Natural killer cell (primary cell): ENCODE measurements around the gene C19orf25. TPM values are rescaled to one million over a fixed set of nuclear protein-coding genes. Genes with fewer than 3 reads are reported as not detected.

Source experiments
- ATAC-seq, 3 donors: fragments of 150-1000 bp in 2 of 3; fragments of 200-7000 bp in 1 of 3; cut with Tn5 transposase; 1 replicate in 1 of 3; 2 replicates in 2 of 3; pipeline ENCODE4 v1.10.0; 2021; ENCODE audit warnings: mild to moderate bottlenecking in 2 of 3, moderate library complexity in 2 of 3
- DNase-seq, 2 donors: peaks; one replicate each; pipeline versions ENCODE4 v3.0.0 to v3.0.0-alpha.2; 2013 to 2021; ENCODE audit warnings: mixed read lengths in 1 of 2
- H3K27ac ChIP-seq: one replicate; pipeline ENCODE4 v1.5.1; 2013; ENCODE audit warnings: mild to moderate bottlenecking, low read length
- H3K27me3 ChIP-seq: one replicate; pipeline ENCODE4 v1.6.1; 2013; ENCODE audit warnings: low read length; ENCODE audit not compliant: control insufficient read depth, insufficient read depth
- H3K36me3 ChIP-seq: one replicate; pipeline ENCODE4 v1.6.1; 2013; ENCODE audit warnings: low read length; ENCODE audit not compliant: control insufficient read depth, insufficient read depth
- H3K4me1 ChIP-seq: one replicate; pipeline ENCODE4 v1.6.1; 2013; ENCODE audit warnings: low read length; ENCODE audit not compliant: control insufficient read depth, insufficient read depth
- H3K4me3 ChIP-seq: one replicate; pipeline ENCODE4 v1.5.1; 2013; ENCODE audit warnings: low read length
- H3K9me3 ChIP-seq: one replicate; pipeline ENCODE4 v1.6.1; 2013; ENCODE audit warnings: low read length; ENCODE audit not compliant: control insufficient read depth, insufficient read depth
- H3K27ac Mint-ChIP-seq, 2 donors: one replicate each; pipeline ENCODE4 v1.8.0; 2022; ENCODE audit warnings: mild to moderate bottlenecking in 2 of 2, mixed read lengths in 2 of 2, moderate library complexity in 1 of 2
- H3K27me3 Mint-ChIP-seq, 2 donors: one replicate each; pipeline ENCODE4 v1.8.0; 2022; ENCODE audit warnings: low read depth in 2 of 2, mixed read lengths in 2 of 2
- H3K36me3 Mint-ChIP-seq: one replicate; pipeline ENCODE4 v1.8.0; 2022; ENCODE audit warnings: mixed read lengths
- H3K4me1 Mint-ChIP-seq, 2 donors: one replicate each; pipeline ENCODE4 v1.8.0; 2022; ENCODE audit warnings: mixed read lengths in 2 of 2
- H3K4me3 Mint-ChIP-seq: one replicate; pipeline ENCODE4 v1.8.0; 2022; ENCODE audit warnings: mild to moderate bottlenecking, moderate library complexity, mixed read lengths
- H3K9me3 Mint-ChIP-seq, 2 donors: one replicate each; pipeline ENCODE4 v1.8.0; 2022; ENCODE audit warnings: mixed read lengths in 2 of 2
- WGBS: methylation state at CpG from one replicate; pipeline ENCODE4 v1.1.7; 2013; ENCODE audit warnings: missing lambda C conversion rate; ENCODE audit not compliant: insufficient coverage; 5-methylcytosine and 5-hydroxymethylcytosine counted together
- intact Hi-C: fragments of 100-400 bp; cut with micrococcal nuclease; formaldehyde crosslinking; loops from one replicate; pipeline ENCODE4 v1.14.2; 2022
- total RNA-seq, 4 donors: library from RNA; stranded (reverse); fragments of 120-200 nt in 1 of 4; gene quantifications; one replicate each; pipeline versions ENCODE4 v1.2.3 to v1.2.4, GENCODE V29; 2013 to 2022
- TF ChIP-seq, protein P1 (sequence below): fragments of 200-600 bp; IDR thresholded peaks from one replicate; pipeline ENCODE4 v1.8.0; 2022; ENCODE audit warnings: antibody characterized with exemption

The C19orf25 gene
- total RNA-seq, 3 donors from 2014 or later (not counting 1 experiment from before 2014, with no cell fraction given) = 30.2 to 42.2 (median 34.3) TPM

DNA sequence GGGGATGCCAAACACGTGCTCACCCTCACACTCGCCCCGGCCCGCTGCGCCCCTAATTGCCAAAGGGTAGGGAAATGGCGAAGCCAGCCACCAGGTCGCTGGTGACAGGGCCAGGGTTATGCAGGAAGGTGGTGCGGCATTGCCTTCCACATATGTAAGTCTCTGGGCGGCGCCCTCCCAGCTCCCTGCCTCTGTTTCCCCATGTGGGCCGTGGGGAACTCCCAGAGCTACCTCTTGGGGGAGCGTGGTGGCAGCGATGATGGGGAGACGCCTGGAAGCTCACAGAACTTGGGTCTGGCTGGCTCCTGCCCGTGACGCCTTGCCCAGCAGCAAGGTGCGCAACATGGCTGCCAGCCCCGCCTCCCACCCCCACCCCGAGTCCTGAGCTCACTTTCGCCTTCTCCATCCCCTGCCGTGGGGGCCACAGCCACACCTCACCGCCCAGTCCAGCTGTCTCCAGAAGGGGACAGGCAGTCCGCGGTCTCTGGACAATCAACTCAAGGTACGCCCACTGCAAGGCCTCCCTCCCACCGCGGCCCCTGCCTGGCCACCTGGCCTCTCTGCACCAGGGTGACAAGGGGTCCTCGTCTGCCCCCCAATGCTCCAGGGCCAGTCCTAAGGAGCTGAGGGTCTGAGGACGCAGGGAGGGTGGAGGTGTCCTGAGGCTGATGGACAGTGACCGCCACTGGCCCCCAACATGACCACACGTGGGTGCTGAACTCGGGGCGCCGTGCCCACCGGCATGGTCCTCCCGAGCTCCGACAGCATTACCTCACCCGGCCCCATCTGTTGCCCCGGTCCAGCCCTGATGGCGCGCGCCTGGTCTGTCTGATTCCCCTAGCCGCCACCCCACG is 6.6 kb downstream of the C19orf25 start:
- Mint-ChIP-seq H3K4me3 (peak overlapping the region; percentile 70), H3K4me1 (peaks cover 0 to 21% of the 10 kb centered on the region in 2 donors), H3K27me3 (peaks cover 0 to 5% of the 10 kb centered on the region in 2 donors), H3K27ac (no peak overlapping the region), H3K9me3 (no peaks in the 10 kb centered on the region), H3K36me3 (no peaks in the 10 kb centered on the region)
- 73% methylated on average over 44 of the region's 44 CpGs for WGBS
- H3K27ac ChIP-seq = no peak overlapping the region
- no peaks in the 10 kb centered on the region for H3K9me3 ChIP-seq
- peaks cover 2% of the 10 kb centered on the region for H3K36me3 ChIP-seq
- intact Hi-C loops = no loop called here
- H3K4me1 ChIP-seq = peaks cover 49% of the 10 kb centered on the region
- ATAC-seq = no peak
- TF ChIP-seq, protein P1, sequence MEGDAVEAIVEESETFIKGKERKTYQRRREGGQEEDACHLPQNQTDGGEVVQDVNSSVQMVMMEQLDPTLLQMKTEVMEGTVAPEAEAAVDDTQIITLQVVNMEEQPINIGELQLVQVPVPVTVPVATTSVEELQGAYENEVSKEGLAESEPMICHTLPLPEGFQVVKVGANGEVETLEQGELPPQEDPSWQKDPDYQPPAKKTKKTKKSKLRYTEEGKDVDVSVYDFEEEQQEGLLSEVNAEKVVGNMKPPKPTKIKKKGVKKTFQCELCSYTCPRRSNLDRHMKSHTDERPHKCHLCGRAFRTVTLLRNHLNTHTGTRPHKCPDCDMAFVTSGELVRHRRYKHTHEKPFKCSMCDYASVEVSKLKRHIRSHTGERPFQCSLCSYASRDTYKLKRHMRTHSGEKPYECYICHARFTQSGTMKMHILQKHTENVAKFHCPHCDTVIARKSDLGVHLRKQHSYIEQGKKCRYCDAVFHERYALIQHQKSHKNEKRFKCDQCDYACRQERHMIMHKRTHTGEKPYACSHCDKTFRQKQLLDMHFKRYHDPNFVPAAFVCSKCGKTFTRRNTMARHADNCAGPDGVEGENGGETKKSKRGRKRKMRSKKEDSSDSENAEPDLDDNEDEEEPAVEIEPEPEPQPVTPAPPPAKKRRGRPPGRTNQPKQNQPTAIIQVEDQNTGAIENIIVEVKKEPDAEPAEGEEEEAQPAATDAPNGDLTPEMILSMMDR = no peak
- no peak for DNase-seq
- H3K27me3 ChIP-seq = peaks cover 17% of the 10 kb centered on the region
- no peak overlapping the region for H3K4me3 ChIP-seq

DNA sequence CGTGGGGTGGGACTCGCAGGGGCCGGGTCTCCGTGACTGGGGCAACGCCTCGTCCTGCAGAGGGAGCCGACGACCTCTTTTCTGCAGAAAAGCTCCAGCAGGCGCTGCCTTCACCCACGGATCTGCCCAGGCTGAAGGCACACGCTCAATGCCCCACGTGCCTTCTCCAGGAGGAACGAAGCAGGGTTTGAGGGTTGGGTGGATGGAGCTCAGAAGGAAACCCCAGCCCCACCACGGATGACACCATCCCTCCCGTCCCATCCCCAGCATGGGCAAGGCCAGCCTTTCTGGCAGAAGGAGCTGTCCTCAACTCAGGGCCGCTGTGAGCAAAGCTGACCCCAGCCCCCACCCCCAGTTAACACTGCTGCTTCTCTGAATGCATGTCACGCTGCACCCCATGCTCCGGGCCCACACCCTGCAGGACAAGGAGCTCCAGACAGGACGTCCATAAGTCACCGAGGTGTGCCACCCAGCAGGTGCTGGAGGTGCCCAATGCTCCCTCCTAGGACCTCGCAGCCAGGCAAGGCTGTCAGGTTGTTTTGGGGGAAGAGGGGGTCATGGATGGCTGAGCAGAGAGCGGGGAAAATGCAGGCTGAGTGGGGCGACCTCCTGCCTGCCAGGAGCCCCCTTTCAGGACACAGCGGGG is 7.4 kb downstream of the C19orf25 start:
- peaks cover 0 to 5% of the 10 kb centered on the region in 2 donors for H3K27me3 Mint-ChIP-seq
- no peaks in the 10 kb centered on the region for H3K9me3 Mint-ChIP-seq
- H3K36me3 Mint-ChIP-seq = no peaks in the 10 kb centered on the region
- Histone ChIP-seq H3K4me3 (no peak overlapping the region), H3K4me1 (peaks cover 50% of the 10 kb centered on the region), H3K9me3 (no peaks in the 10 kb centered on the region), H3K27ac (no peak overlapping the region), H3K36me3 (no peaks in the 10 kb centered on the region), H3K27me3 (peaks cover 20% of the 10 kb centered on the region)
- TF ChIP-seq, protein P1 = no peak
- no peak overlapping the region for H3K27ac Mint-ChIP-seq
- H3K4me1 Mint-ChIP-seq = peaks cover 0 to 18% of the 10 kb centered on the region in 2 donors
- ATAC-seq (no peak), DNase-seq (peak in 1 of 2 donors; percentile 57)
- peak overlapping the region; percentile 42 for H3K4me3 Mint-ChIP-seq
- 36% methylated on average over 21 of the region's 24 CpGs for WGBS
- intact Hi-C loops = no loop called here

DNA sequence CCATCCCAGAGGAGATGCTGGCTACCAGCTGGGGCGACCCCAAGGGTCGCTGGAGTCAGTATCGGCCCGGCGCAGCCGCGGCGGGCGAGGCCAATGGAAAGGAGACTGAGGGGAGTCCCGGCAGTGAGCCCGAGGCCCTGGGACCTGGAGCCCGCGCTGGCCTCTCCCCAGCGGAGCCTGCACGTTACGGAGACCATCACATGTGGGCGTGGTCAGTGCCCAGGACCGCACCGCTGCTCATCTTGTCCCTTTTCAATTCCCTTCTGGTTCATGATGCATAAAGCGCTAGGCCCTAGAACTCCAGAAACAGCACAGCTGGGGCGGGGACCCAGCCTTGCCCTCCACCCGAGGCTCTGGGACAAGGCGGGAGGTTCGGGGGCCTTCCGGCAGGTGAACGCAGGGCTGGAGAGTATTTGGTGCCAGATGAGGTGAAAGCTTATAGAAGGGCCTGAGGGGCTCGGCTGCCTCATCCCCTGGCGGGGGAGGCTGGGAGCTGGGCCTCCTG is 8.0 kb downstream of the C19orf25 start:
- H3K4me1 ChIP-seq = peaks cover 55% of the 10 kb centered on the region
- H3K9me3 Mint-ChIP-seq = no peaks in the 10 kb centered on the region
- TF ChIP-seq, protein P1 = no peak

More for the DNA sequence above, 8.0 kb downstream of the C19orf25 start:
- intact Hi-C loops = no loop called here
- Histone ChIP-seq H3K4me3 (peak overlapping the region; percentile 2), H3K36me3 (no peaks in the 10 kb centered on the region), H3K27me3 (peaks cover 25% of the 10 kb centered on the region), H3K9me3 (no peaks in the 10 kb centered on the region), H3K27ac (no peak overlapping the region)
- Mint-ChIP-seq H3K27ac (no peak overlapping the region), H3K27me3 (peaks cover 0 to 5% of the 10 kb centered on the region in 2 donors), H3K36me3 (no peaks in the 10 kb centered on the region), H3K4me1 (peaks cover 0 to 18% of the 10 kb centered on the region in 2 donors), H3K4me3 (peak overlapping the region; percentile 42)
- WGBS = 8% methylated on average over 28 of the region's 28 CpGs
- peak in 1 of 3 donors; percentile 27 for ATAC-seq
- peak in 1 of 2 donors; percentile 54 for DNase-seq
